ENCODE results near the gene LRTM2. TPM values are rescaled to one million over a fixed set of nuclear protein-coding genes. Genes with fewer than 3 reads are reported as not detected.

The LRTM2 gene
- total and polyA plus RNA-seq, 2 of the 4 experiments (the other 2 are of a cell fraction) = not detected

- Histone ChIP-seq H3K9ac (ENCODE audit: low read depth, low read length) (no peak overlapping the region), H3K23ac (ENCODE audit: low read depth, low read length) (no peak overlapping the region), H3K79me1 (ENCODE audit: low read depth in 1 of 2, low read length in 2 of 2) (no peaks in the 10 kb centered on the region), H4K8ac (ENCODE audit: low read depth in 2 of 2, low read length in 2 of 2) (no peak overlapping the region), H2BK20ac (ENCODE audit: low read depth, low read length) (no peak overlapping the region), H3K4me1 (ENCODE audit: control insufficient read depth, insufficient read depth, low read length) (no peaks in the 10 kb centered on the region), H3K9me3 (ENCODE audit: control insufficient read depth, insufficient read depth, low read length) (no peaks in the 10 kb centered on the region), H3K56ac (ENCODE audit: extremely low read depth, insufficient read depth, low read length) (no peak overlapping the region), H2BK120ac (ENCODE audit: low read depth, low read length) (no peak overlapping the region), H3K4me2 (ENCODE audit: low read depth, low read length) (no peak overlapping the region), H3K27me3 (ENCODE audit: control insufficient read depth, insufficient read depth, low read length) (peaks cover 60% of the 10 kb centered on the region), H3K4me3 (ENCODE audit: insufficient read depth, low read depth, low read length) (no peak overlapping the region), H3K9me1 (ENCODE audit: insufficient read depth, low read length) (no peaks in the 10 kb centered on the region), H4K91ac (ENCODE audit: insufficient read depth, low read depth, low read length) (no peak overlapping the region), H2BK15ac (ENCODE audit: low read depth, low read length) (no peak overlapping the region), H4K5ac (ENCODE audit: low read depth, low read length) (no peak overlapping the region), H2AFZ (replicated peaks; ENCODE audit: low read length, poor library complexity) (no peak overlapping the region), H3K36me3 (ENCODE audit: control insufficient read depth, insufficient read depth, low read length) (no peaks in the 10 kb centered on the region), H3K18ac (ENCODE audit: low read depth, low read length) (no peak overlapping the region), H4K20me1 (ENCODE audit: insufficient read depth, low read length) (no peaks in the 10 kb centered on the region), H2AK5ac (ENCODE audit: low read depth, low read length) (no peak overlapping the region), H2BK5ac (ENCODE audit: low read depth, low read length, poor library complexity, severe bottlenecking) (no peak overlapping the region), H2AK9ac (replicated peaks; ENCODE audit: low read depth, low read length, poor library complexity) (no peak overlapping the region), H3K4ac (ENCODE audit: low read depth, low read length) (no peak overlapping the region), H3K27ac (ENCODE audit: insufficient read depth, low read length) (no peak overlapping the region), H3K14ac (replicated peaks; ENCODE audit: low read depth, low read length) (no peak overlapping the region)
- in situ Hi-C loops (cut with MboI; ENCODE audit: low sequenced_read_pairs) (no loop called here), intact Hi-C loops (cut with micrococcal nuclease) (no loop called here), dilution Hi-C loops (cut with HindIII; ENCODE audit: low sequenced_read_pairs, unreplicated experiment) (no loop called here)
- CTCF ChIA-PET = no interaction called here
- TF ChIP-seq MAFK (IDR thresholded peaks at IDR 0.05; ENCODE audit: low read depth, low read length) (no peak), MXI1 (IDR thresholded peaks at IDR 0.05; ENCODE audit: borderline replicate concordance, low read depth, low read length) (no peak), NFE2L2 (IDR thresholded peaks at IDR 0.05; ENCODE audit: low read depth, low read length) (no peak), SMC3 (IDR thresholded peaks at IDR 0.05; ENCODE audit: low read depth, low read length) (no peak), BHLHE40 (IDR thresholded peaks at IDR 0.05; ENCODE audit: low read depth, low read length) (no peak), RFX5 (IDR thresholded peaks at IDR 0.05; ENCODE audit: low read depth, low read length) (no peak), CEBPB (IDR thresholded peaks at IDR 0.05; ENCODE audit: low read depth, low read length) (no peak), RCOR1 (IDR thresholded peaks at IDR 0.05; ENCODE audit: insufficient replicate concordance, low read length) (no peak), MAZ (IDR thresholded peaks at IDR 0.05; ENCODE audit: borderline replicate concordance, low read depth, low read length) (no peak), RAD21 (IDR thresholded peaks at IDR 0.05; ENCODE audit: low read length) (no peak), ELK1 (IDR thresholded peaks at IDR 0.05; ENCODE audit: borderline replicate concordance, low read depth, low read length) (no peak), FOS (IDR thresholded peaks at IDR 0.05; ENCODE audit: low read depth, low read length) (no peak), CTCF (conservative IDR thresholded peaks at IDR 0.05; ENCODE audit: low read depth, low read length) (no peak), CHD1 (IDR thresholded peaks at IDR 0.05; ENCODE audit: low read depth, low read length) (no peak), POLR2A (IDR thresholded peaks at IDR 0.05; ENCODE audit: low read depth, low read length) (no peak)
- TF ChIP-seq, protein P1, sequence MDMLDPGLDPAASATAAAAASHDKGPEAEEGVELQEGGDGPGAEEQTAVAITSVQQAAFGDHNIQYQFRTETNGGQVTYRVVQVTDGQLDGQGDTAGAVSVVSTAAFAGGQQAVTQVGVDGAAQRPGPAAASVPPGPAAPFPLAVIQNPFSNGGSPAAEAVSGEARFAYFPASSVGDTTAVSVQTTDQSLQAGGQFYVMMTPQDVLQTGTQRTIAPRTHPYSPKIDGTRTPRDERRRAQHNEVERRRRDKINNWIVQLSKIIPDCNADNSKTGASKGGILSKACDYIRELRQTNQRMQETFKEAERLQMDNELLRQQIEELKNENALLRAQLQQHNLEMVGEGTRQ (IDR thresholded peaks at IDR 0.05; ENCODE audit: low read depth, low read length) = no peak
- ATAC-seq (ENCODE audit: low read depth) (no peak), DNase-seq (no peak)
- 70% methylated on average over 9 of the region's 16 CpGs; no CpG with 5 or more reads in 1 of the 2 experiments for WGBS, 2 experiments (ENCODE audit: extremely low coverage in 2 of 2, insufficient read length in 1 of 2)
- BruUV-seq (replicated peaks) = no TSS peak
- POLR2A ChIA-PET (ENCODE audit: unreplicated experiment) = no interaction called here
Measured at GRCh38 chr12:1840981-1841425, 20.6 kb downstream of the LRTM2 start.

Measured in IMR-90 (cell line).